Suppressor macrophage treated with lipopolysaccharide for 4 hours (primary cell): ENCODE results near the gene C1D.
A peak's percentile ranks its signal among the peaks of the same experiment; 100 is the strongest.
"Not testable (repeated sequence)": the region's sequence is repeated elsewhere in the genome, so short reads cannot be mapped to it uniquely, and the experiment has no call there.

ENCODE experiments used
- DNase-seq: peaks from one replicate; pipeline ENCODE4 v3.0.0-alpha.2; 2020

Gene C1D, protein sequence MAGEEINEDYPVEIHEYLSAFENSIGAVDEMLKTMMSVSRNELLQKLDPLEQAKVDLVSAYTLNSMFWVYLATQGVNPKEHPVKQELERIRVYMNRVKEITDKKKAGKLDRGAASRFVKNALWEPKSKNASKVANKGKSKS

DNA sequence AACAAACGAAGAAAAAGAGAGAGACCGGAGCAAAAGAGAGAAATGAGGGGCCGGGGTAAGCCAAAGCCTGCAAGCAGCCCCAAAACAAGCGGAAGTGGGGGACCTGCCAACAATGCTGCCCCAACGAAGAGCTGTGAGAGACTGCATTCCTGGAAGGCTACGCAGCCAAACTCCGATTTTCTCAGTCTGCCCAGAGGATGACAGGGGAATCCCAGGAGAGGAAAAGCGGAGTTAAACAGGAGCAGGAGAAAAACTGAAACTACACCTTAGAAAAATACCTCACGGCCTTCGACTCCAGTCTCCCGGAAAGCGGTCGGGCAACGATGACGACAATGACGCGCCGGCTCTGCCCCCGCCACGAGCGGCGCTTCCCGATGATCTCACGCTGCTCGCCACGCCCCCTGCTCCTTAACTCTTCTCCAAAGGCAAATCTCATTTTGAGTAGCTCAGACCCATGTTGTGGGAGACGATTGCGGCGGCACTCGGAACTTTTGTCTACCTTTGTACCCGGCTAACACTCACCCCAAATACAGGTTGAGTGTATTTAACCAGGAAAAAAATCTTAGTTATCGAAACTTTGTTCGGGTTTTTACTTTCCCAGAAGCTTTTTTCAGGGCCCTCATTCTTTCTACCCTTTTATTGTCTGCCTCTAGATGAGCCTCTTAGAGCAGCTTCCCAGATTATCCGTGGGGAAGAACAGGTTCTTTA, at the start of gene C1D:
Gene C1D (minus strand): TSS at position 325 of the 708 bp plus-strand sequence. CDS start 15,694 bp downstream, outside the sequence.
- peak; percentile 96 for DNase-seq

- peak; percentile 15 for DNase-seq
Observed at GRCh38 chr2:68110102-68110501, 47.3 kb upstream of the C1D start.

GRCh38 chr2:68108120-68108519, 45.3 kb upstream of the C1D start:
- peak; percentile 39 for DNase-seq

DNA sequence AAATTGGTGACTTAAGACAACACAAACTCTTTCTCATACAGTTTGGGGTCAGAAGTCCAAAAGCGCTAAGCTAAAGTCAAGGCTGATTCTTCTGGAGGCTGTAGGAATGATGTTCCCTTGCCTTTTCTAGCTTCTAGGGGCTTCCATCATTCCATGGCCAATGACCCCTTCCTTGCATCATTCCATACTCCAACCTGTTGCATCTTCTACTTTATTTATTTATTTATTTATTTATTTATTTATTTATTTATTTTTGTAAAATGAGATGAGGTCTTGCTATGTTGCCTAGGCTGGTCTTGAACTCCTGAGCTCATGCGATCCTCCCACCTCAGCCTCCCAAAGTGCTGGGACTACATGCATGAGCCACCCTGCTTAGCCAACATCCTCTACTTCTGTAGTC, 44.7 kb upstream of the C1D start:
- DNase-seq: no peak

GRCh38 chr2:68104111-68104835, 41.5 kb upstream of the C1D start:
- DNase-seq: no peak

GRCh38 chr2:68103709-68104055, 40.9 kb upstream of the C1D start:
- no peak for DNase-seq

DNA sequence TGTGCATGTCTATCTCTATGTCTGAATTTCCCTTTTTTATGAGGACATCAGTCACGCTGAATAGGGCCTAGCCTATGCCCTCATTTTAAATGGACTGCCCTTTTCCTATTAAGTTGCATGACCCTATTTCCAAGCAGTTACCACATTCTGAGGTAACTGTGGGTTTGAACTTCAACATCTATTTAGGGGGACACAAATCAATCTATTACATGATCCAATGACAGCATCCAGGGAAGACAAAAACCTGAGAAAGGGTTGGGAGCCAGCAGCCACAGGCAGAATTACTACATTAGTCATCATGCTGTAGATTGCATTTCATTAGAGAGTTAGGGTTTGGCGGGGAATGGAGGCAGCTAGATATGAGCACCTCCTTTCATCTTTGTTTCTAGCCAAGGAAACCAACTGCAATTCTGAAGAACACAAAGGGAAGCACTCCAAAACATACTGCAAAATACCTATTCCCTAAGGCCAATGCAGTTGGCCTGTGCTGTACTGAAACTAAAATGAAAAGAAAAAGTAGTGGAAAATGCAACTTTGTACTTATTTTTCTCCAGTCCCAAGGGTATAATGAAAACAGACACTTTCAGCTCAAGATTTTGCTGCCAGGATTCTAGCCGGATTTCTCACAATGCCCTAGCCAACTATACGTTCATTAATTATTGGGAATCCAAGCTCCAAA, 40.4 kb upstream of the C1D start:
- no peak for DNase-seq

DNA sequence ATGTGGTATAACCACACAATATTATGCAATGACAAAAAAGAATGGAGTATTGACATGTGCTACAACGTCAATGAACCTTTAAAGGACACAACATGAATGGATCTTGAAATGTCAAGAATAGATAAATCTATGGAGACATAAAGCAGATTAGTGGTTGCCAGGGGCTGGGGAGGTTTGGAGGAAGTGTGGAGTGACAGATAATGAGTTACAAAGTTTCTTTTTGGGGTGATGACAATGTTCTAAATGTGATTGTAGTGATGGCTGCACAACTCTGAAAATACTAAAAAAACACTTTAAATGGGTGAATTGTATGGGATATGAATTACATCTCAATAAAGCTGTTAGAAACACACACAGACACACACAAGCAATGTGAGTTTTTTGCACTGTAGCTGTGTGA, 37.4 kb upstream of the C1D start:
- DNase-seq: peak; percentile 15

- DNase-seq: no peak
Observed at GRCh38 chr2:68099260-68099659, 36.5 kb upstream of the C1D start.

- no peak for DNase-seq
Observed at GRCh38 chr2:68098291-68098797, 35.5 kb upstream of the C1D start.

DNA sequence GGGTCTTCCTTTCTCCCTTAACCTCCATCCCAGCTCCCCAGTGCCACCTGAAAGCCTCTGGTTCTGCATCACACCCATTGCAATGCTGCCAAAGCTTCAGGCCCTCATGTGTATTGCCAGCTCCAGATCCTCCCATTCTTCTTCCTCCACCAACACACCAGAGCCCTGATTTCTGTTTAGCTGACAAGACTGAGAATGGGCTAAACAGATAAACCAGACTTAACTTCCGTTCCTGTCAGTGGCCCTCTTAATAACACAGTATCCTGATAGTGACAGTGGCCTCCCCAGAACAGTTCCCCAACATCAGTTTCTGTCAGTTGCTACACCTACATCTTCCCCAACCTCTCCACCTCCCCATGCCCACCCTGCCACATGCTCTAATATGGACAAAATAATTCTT, 31.3 kb upstream of the C1D start:
- no peak for DNase-seq

DNA sequence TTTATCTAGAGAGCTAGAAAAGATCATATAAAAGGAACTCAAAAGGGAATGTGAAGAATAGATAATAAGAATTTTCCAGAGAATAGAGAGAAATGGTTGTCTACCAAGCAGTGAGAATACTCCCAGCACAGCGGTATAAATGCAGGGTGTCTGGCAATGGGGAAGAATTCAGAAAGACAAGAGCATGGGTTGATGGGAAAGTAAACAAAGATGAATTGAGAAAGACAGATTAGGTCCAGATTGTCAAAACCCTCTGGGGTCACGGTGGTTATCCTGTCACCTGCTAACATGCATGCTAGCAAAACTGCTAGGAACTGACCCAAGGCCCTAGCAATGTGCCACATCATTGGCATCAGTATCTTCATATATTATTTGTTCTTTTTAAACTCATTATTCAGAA, 30.8 kb upstream of the C1D start:
- no peak for DNase-seq

DNA sequence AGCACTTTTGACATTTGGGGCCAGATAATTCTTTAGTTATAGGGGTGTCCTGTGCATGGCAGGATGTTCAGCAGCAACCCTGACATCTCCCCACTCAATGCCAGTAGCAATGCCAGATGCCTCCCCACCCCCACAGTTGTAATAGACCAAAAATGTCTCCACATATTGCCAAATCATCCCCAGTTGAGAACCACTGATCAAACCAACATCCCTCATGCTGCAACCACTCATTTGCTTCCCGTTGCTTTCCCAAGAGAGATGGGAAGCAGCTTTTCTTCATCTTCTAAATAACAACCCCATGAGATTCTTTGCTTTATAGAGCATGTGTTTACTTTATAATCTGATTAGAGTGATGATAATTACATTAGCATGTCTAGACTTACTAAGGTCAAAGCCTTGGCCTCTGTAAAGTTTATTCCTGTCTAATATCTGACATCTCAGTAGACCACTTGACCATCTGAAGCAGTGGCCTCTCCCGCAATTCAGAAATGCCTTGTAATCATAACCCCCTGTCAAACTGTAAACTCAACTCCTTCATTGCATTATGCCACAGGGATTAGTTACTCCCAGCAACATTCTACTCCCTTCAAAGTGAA, 28.7 kb upstream of the C1D start:
- DNase-seq: no peak

- DNase-seq: no peak
Observed at GRCh38 chr2:68089961-68090360, 27.2 kb upstream of the C1D start.

- no peak for DNase-seq
Observed at GRCh38 chr2:68088940-68089339, 26.1 kb upstream of the C1D start.

DNA sequence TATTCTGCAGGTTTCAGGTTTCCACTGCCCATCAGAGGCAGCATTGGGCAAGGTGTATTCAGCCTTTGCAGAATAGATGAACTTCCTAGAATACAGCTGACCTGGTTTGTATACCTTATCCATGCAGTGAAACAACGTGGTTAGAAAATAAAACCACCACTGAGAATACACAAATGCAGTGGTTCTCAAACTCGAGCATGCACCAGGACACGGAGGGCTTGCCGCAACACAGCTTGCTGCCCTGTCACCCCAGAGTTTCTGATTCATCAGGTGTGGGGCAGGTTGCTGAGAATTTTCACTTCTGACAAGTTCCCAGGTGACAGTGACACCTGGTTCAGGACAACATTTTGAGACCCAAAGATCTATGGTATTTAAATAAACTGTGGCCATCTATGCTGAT, 23.4 kb upstream of the C1D start:
- no peak for DNase-seq

DNA sequence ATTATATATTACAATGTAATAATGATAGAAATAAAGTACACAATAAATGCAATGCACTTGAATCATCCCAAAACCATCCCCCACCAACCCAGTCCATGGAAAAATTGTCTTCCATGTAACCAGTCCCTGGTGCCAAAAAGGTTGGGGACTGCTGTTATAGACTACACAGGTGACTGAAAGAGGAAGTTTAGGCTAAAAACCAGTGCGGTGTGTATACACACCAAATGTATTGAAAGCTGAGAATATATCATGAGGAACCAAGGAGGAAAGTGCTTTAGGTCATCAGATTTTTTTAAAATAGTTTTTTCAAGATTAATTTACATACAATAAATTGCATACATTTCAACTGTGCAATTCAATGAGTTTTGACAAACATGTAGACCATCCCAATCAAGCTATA, 20.5 kb upstream of the C1D start:
- DNase-seq: no peak

- DNase-seq: no peak
Observed at GRCh38 chr2:68074050-68074449, 11.2 kb upstream of the C1D start.

DNA sequence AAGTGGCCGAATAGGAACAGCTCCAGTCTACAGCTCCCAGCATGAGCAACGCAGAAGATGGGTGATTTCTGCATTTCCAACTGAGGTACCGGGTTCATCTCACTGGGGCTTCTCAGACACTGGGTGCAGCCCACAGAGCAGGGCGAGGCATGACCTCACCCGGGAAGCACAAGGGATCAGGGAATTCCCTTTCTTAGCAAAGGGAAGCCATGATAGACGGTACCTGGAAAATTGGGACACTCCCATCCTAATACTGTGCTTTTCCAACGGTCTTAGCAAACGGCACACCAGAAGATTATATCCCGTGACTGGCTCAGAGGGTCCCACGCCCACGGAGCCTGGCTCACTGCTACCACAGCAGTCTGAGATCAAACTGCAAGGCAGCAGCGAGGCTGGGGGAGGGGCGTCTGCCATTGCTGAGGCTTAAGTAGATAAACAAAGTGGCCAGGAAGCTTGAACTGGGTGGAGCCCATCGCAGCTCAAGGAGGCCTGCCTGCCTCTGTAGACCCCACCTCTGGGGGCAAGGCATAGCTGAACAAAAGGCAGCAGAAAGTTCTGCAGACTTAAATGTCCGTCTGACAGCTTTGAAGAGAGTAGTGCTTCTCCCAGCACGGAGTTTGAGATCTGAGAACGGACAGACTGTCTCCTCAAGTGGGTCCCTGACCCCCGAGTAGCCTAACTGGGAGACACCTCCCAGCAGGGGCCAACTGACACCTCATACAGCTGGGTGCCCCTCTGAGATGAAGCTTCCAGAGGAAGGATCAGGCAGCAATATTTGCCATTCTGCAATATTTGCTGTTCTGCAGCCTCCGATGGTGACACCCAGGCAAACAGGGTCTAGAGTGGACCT, 1.2 kb upstream of the C1D start:
- not testable (repeated sequence) for DNase-seq

GRCh38 chr2:68060652-68061051, 2.2 kb downstream of the C1D start:
- DNase-seq: no peak

DNA sequence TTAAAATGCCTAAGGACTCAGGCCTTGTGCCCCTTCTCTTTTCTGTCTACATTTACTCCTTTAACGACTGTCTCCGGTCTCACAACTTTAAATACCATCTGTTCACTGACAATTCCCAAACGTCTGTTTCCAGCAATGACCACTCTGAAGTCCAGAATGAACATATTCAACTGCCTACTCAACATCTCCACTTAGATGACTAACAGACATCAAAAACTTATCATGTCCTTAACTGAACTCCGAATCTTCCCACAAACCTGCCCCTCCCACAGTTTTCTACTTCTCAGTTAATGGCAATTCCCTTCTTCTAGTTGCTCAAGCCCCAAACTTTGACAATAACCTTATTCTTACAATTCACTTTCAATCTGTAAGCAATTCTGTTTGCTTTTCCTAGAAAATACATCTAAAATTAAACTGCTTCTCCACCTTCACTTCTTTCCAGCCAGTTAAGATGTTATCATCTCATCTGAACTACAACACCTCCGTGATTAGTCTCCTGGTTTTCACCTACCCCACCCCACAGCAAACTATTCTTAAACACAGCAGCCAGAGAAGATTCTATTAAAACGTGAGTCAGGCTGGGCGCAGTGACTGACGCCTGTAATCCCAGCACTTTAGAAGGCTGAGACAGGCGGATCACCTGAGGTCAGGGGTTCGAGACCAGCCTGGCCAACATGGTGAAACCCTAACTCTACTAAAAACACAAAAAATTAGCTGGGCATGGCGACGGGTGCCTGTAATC, 2.8 kb downstream of the C1D start:
- DNase-seq: peak; percentile 12
